HepG2 (cell line): Measurements from ENCODE around the gene VAMP5. TPM values are rescaled to one million over a fixed set of nuclear protein-coding genes. Genes with fewer than 3 reads are reported as not detected.
A peak's percentile ranks its signal among the peaks of the same experiment; 100 is the strongest.

Experiments
- AGO2 ChIP-seq: fragments of 200-400 bp; formaldehyde crosslinking; optimal IDR thresholded peaks from 2 replicates; pipeline ENCODE3; 2017; ENCODE audit warnings: mild to moderate bottlenecking, low read depth, low read length, moderate library complexity
- BRCA1 ChIP-seq: sonication (generic); formaldehyde crosslinking; IDR thresholded peaks from 2 replicates; pipeline ENCODE4 v1.4.0; 2020; ENCODE audit warnings: missing genetic modification reagents
- KDM5A ChIP-seq: fragments of 200-600 bp; sonication (generic); IDR thresholded peaks from 2 replicates; pipeline ENCODE4 v1.7.0; 2018; ENCODE audit warnings: antibody characterized with exemption, mild to moderate bottlenecking, low read length, borderline replicate concordance
- KIAA2018 ChIP-seq: sonication (generic); formaldehyde crosslinking; IDR thresholded peaks from 2 replicates; pipeline ENCODE4 v1.5.0; 2020; ENCODE audit warnings: mild to moderate bottlenecking, missing genetic modification reagents, borderline replicate concordance
- MAZ ChIP-seq, 2 experiments: sonication (generic) in 1 of 2; formaldehyde crosslinking in 1 of 2; IDR thresholded peaks; 2 replicates each; pipeline versions ENCODE4 v1.5.0 to v1.6.1; 2012 to 2020; ENCODE audit warnings: low read depth in 2 of 2, mild to moderate bottlenecking in 2 of 2, borderline replicate concordance in 1 of 2, improper control_type of control experiment in 1 of 2, low read length in 1 of 2, missing genetic modification reagents in 1 of 2, moderate library complexity in 1 of 2
- PAX8 ChIP-seq: sonication (generic); formaldehyde crosslinking; IDR thresholded peaks from 2 replicates; pipeline ENCODE4 v1.8.0; 2022; ENCODE audit warnings: mild to moderate bottlenecking, missing genetic modification reagents, borderline replicate concordance
- PITX1 ChIP-seq: sonication (generic); formaldehyde crosslinking; IDR thresholded peaks from 2 replicates; pipeline ENCODE4 v1.5.1; 2020; ENCODE audit warnings: mild to moderate bottlenecking, missing genetic modification reagents
- PRMT3 ChIP-seq: sonication (generic); formaldehyde crosslinking; IDR thresholded peaks from 2 replicates; pipeline ENCODE4 v1.8.1; 2022; ENCODE audit warnings: low read depth, mild to moderate bottlenecking, moderate library complexity, missing genetic modification reagents, borderline replicate concordance
- RARG ChIP-seq: sonication (generic); formaldehyde crosslinking; IDR thresholded peaks from 2 replicates; pipeline ENCODE4 v1.4.0; 2020; ENCODE audit warnings: low read depth, mild to moderate bottlenecking, missing genetic modification reagents
- SIX1 ChIP-seq: sonication (generic); formaldehyde crosslinking; IDR thresholded peaks from 2 replicates; pipeline ENCODE4 v1.4.0; 2020; ENCODE audit warnings: missing genetic modification reagents, borderline replicate concordance
- THRA ChIP-seq: sonication (generic); formaldehyde crosslinking; IDR thresholded peaks from 2 replicates; pipeline ENCODE4 v1.4.0; 2020; ENCODE audit warnings: missing genetic modification reagents, borderline replicate concordance
- TRAFD1 ChIP-seq: sonication (generic); formaldehyde crosslinking; IDR thresholded peaks from 2 replicates; pipeline ENCODE4 v1.5.1; 2020; ENCODE audit warnings: missing genetic modification reagents, mild to moderate bottlenecking, borderline replicate concordance
- U2AF1 ChIP-seq: fragments of 200-400 bp; formaldehyde crosslinking; optimal IDR thresholded peaks from 2 replicates; pipeline ENCODE3; 2017; ENCODE audit warnings: mild to moderate bottlenecking, low read depth, low read length
- YEATS2 ChIP-seq: sonication (generic); formaldehyde crosslinking; IDR thresholded peaks from 2 replicates; pipeline ENCODE4 v1.4.0; 2020; ENCODE audit warnings: missing genetic modification reagents, borderline replicate concordance
- ZMAT3 ChIP-seq: sonication (generic); formaldehyde crosslinking; conservative IDR thresholded peaks from 2 replicates; pipeline ENCODE4 v1.7.0; 2021; ENCODE audit warnings: missing genetic modification reagents
- ZNF121 ChIP-seq: sonication (generic); formaldehyde crosslinking; IDR thresholded peaks from 2 replicates; pipeline ENCODE4 v1.5.0; 2020; ENCODE audit warnings: mild to moderate bottlenecking, missing genetic modification reagents
- polyA plus RNA-seq, 8 experiments: library from polyadenylated mRNA; depleted of rRNA in 3 of 8; stranded (reverse) in 7 of 8; unstranded in 1 of 8; fragments of >200 nt; fragmentation: Illumina TruSeq in 4 of 8; extraction: Trizol in 4 of 8; gene quantifications; 2 replicates each; pipeline versions ENCODE4 v1.2.1 to v1.2.3, GENCODE V29; 2011 to 2016; ENCODE audit warnings: low read depth in 4 of 8, missing spikeins in 1 of 8, mixed read lengths in 1 of 8; ENCODE audit not compliant: insufficient read depth in 1 of 8
- total RNA-seq, 5 experiments: library from RNA; depleted of rRNA; stranded (reverse); fragments of >200 nt; fragmentation: Illumina TruSeq; extraction: Trizol; gene quantifications; 2 replicates each; pipeline ENCODE4 v1.2.3, GENCODE V29; 2016; ENCODE audit warnings: low read depth in 1 of 5

The VAMP5 gene
- total and polyA plus RNA-seq, 2 of the 13 experiments (the other 11 are each of a cell fraction or from before 2014, with no cell fraction given), result 7.2 to 56.7 TPM

GRCh38 chr2:85537600-85538506, 46.4 kb upstream of the VAMP5 start (continued):
- peak; percentile 46; the same call in 1 of the 2 replicates for TF ChIP-seq KDM5A
- TF ChIP-seq ZNF121 (CRISPR knock-in tag), result no peak
- peak; percentile 56; the same call in 1 of the 2 replicates for TF ChIP-seq RARG (CRISPR knock-in tag)
- no peak for TF ChIP-seq ZMAT3 (CRISPR knock-in tag)
- peak; percentile 90; the same call in 1 of the 2 replicates for TF ChIP-seq TRAFD1 (CRISPR knock-in tag)
- peak; percentile 70 for TF ChIP-seq PITX1 (CRISPR knock-in tag)
- no peak for TF ChIP-seq AGO2
- no peak for TF ChIP-seq SIX1 (CRISPR knock-in tag)
- no peak for TF ChIP-seq MAZ (IDR thresholded peaks at IDR 0.05; ENCODE audit: borderline replicate concordance, low read depth, low read length)
- no peak for TF ChIP-seq MAZ (CRISPR knock-in tag; IDR thresholded peaks at IDR 0.05; ENCODE audit: low read depth)
- TF ChIP-seq PRMT3 (CRISPR knock-in tag), result no peak
- no peak for TF ChIP-seq U2AF1
- TF ChIP-seq YEATS2 (CRISPR knock-in tag), result no peak; the same call in 1 of the 2 replicates
- no peak for TF ChIP-seq KIAA2018 (CRISPR knock-in tag)
- no peak for TF ChIP-seq BRCA1 (CRISPR knock-in tag)
- no peak for TF ChIP-seq THRA (CRISPR knock-in tag)
- no peak for TF ChIP-seq PAX8 (CRISPR knock-in tag)
